K562 (cell line): ENCODE measurements around the gene SPRYD7. TPM values are rescaled to one million over a fixed set of nuclear protein-coding genes. Genes with fewer than 3 reads are reported as not detected.

ENCODE experiments used
- ATAC-seq: fragments of 200-7000 bp; cut with Tn5 transposase; 3 replicates; pipeline ENCODE4 v1.9.1; 2020; ENCODE audit warnings: moderate library complexity
- BruUV-seq: library from RNA; stranded (reverse); fragments of 400-500 nt; replicated peaks from 2 replicates; lab custom pipeline; 2021; lab: Mats Ljungman, UMichigan
- CTCF ChIA-PET: fragments of 300-600 bp; formaldehyde crosslinking; extraction: SDS; loops from one replicate; lab custom pipeline; 2021; ENCODE audit warnings: low intra/inter-chr PET ratio; lab: Yijun Ruan, JAX
- POLR2A ChIA-PET: fragments of 300-600, 350-650 bp; sonication (Branson Sonifier 250); formaldehyde crosslinking; extraction: SDS; loops from one replicate; lab custom pipeline; 2021; ENCODE audit warnings: antibody characterized with exemption, inconsistent platforms; lab: Yijun Ruan, JAX
- DNase-seq, 4 experiments: peaks; one replicate each; pipeline versions ENCODE4 v3.0.0 to v3.0.0-alpha.2; 2011 to 2018; ENCODE audit warnings: low spot score in 3 of 4, mixed read lengths in 3 of 4; ENCODE audit errors: extremely low read depth in 1 of 4
- FAIRE-seq: peaks from 2 replicates; lab custom pipeline; 2011; peaks lifted over from hg19 to GRCh38; lab: Jason Lieb, UNC
- H2AFZ ChIP-seq: 2 replicates; pipeline ENCODE4 v1.6.0; 2011; ENCODE audit warnings: low read depth, low read length, control low read depth, inconsistent platforms
- H3K27ac ChIP-seq: fragments of 200-600 bp; 3 replicates; pipeline ENCODE4 v1.8.0; 2011; ENCODE audit warnings: low read depth, mild to moderate bottlenecking, control low read depth, inconsistent platforms, low read length, moderate library complexity, mixed read lengths; ENCODE audit errors: extremely low read depth
- H3K27me3 ChIP-seq, 2 experiments: fragments of 300-600 bp in 1 of 2; 2 replicates in 1 of 2; 3 replicates in 1 of 2; pipeline versions ENCODE4 v1.6.0 to v1.8.0; 2011; ENCODE audit warnings: inconsistent platforms in 2 of 2, low read length in 2 of 2, mild to moderate bottlenecking in 1 of 2, mixed read lengths in 1 of 2, moderate library complexity in 1 of 2; ENCODE audit not compliant: control insufficient read depth in 2 of 2, insufficient read depth in 2 of 2
- H3K36me3 ChIP-seq: fragments of 300-600 bp; 3 replicates; pipeline ENCODE4 v1.8.0; 2011; ENCODE audit warnings: mild to moderate bottlenecking, low read length, inconsistent platforms; ENCODE audit not compliant: control insufficient read depth, insufficient read depth
- H3K4me1 ChIP-seq, 2 experiments: fragments of 200-600 bp in 1 of 2; replicated peaks in 1 of 2; 2 replicates in 1 of 2; 3 replicates in 1 of 2; pipeline versions ENCODE4 v1.5.1 to v1.8.0; 2011; ENCODE audit warnings: inconsistent platforms in 2 of 2, low read length in 2 of 2, mild to moderate bottlenecking in 1 of 2, mixed read lengths in 1 of 2, moderate library complexity in 1 of 2; ENCODE audit not compliant: control insufficient read depth in 2 of 2, insufficient read depth in 2 of 2
- H3K4me2 ChIP-seq: 2 replicates; pipeline ENCODE4 v1.6.1; 2011; ENCODE audit warnings: low read length, control low read depth, inconsistent platforms, mixed read lengths; ENCODE audit not compliant: insufficient read depth
- H3K4me3 ChIP-seq: fragments of 200-600 bp; sonication (generic), shearing (Covaris generic); 2 replicates; pipeline ENCODE4 v1.5.1; 2016; ENCODE audit warnings: control low read depth, inconsistent platforms
- H3K79me2 ChIP-seq: fragments of 200-600 bp; 3 replicates; pipeline ENCODE4 v1.8.0; 2011; ENCODE audit warnings: low read length, inconsistent platforms; ENCODE audit not compliant: control insufficient read depth, insufficient read depth
- H3K9ac ChIP-seq, 2 experiments: 2 replicates each; pipeline versions ENCODE4 v1.6.0 to v1.6.1; 2011; ENCODE audit warnings: low read depth in 2 of 2, low read length in 2 of 2, control low read depth in 1 of 2, inconsistent platforms in 1 of 2, mild to moderate bottlenecking in 1 of 2, mixed read lengths in 1 of 2; ENCODE audit not compliant: insufficient read depth in 1 of 2
- H3K9me1 ChIP-seq: one replicate; pipeline ENCODE4 v1.6.0; 2011; ENCODE audit warnings: inconsistent platforms, mild to moderate bottlenecking, low read length, moderate library complexity; ENCODE audit not compliant: control insufficient read depth, insufficient read depth
- H3K9me3 ChIP-seq: replicated peaks from 2 replicates; pipeline ENCODE4 v1.5.1; 2011; ENCODE audit warnings: low read depth, low read length, inconsistent platforms; ENCODE audit not compliant: control insufficient read depth, insufficient read depth
- H4K20me1 ChIP-seq: replicated peaks from 2 replicates; pipeline ENCODE4 v1.6.1; 2011; ENCODE audit warnings: low read length, inconsistent platforms, mixed read lengths; ENCODE audit not compliant: control insufficient read depth, insufficient read depth
- ELF1 ChIP-seq: fragments of 200-800 bp; sonication (Bioruptor generic); IDR thresholded peaks from 2 replicates; pipeline ENCODE4 v1.6.1; 2016; ENCODE audit warnings: missing genetic modification characterization, missing compliant biosample characterization
- EP400 ChIP-seq: fragments of 450-650 bp; IDR thresholded peaks from 2 replicates; pipeline ENCODE4 v1.6.1; 2017; ENCODE audit warnings: antibody characterized with exemption, mild to moderate bottlenecking, moderate library complexity
- IRF2 ChIP-seq: sonication (generic); formaldehyde crosslinking; IDR thresholded peaks from 2 replicates; pipeline ENCODE4 v1.8.1; 2022; ENCODE audit warnings: mild to moderate bottlenecking, missing genetic modification reagents
- NFYB ChIP-seq: IDR thresholded peaks from 2 replicates; pipeline ENCODE4 v1.6.1; 2011; ENCODE audit warnings: mild to moderate bottlenecking, moderate library complexity; ENCODE audit not compliant: insufficient read length; ENCODE audit errors: extremely low read depth
- PHTF2 ChIP-seq: fragments of 250-450 bp; sonication (Bioruptor Pico); IDR thresholded peaks from 2 replicates; pipeline ENCODE4 v1.5.0; 2021; ENCODE audit warnings: mild to moderate bottlenecking
- STAT5A ChIP-seq: IDR thresholded peaks from 2 replicates; pipeline ENCODE4 v1.6.1; 2012; ENCODE audit warnings: low read length, inconsistent platforms, borderline replicate concordance
- ZNF239 ChIP-seq: fragments of 250-450 bp; sonication (Bioruptor Pico); IDR thresholded peaks from 2 replicates; pipeline ENCODE4 v1.4.0; 2020; ENCODE audit warnings: mild to moderate bottlenecking
- WGBS: fragments of 100-300 bp; shearing (Covaris generic); methylation state at CpG from one replicate; pipeline ENCODE4 v1.1.6; 2016; ENCODE audit warnings: low coverage, mixed read lengths; ENCODE audit not compliant: insufficient coverage; ENCODE audit errors: missing lambda C conversion rate; 5-methylcytosine and 5-hydroxymethylcytosine counted together
- in situ Hi-C: fragments of 300-500 bp; cut with MboI; formaldehyde crosslinking; loops from 4 replicates; pipeline ENCODE4 v1.15.0; 2018; ENCODE audit warnings: inconsistent platforms, mixed read lengths
- intact Hi-C: fragments of 100-400 bp; cut with micrococcal nuclease; formaldehyde crosslinking; loops from 2 replicates; pipeline ENCODE4 v1.14.2; 2022
- polyA plus RNA-seq, 8 experiments: library from polyadenylated mRNA; depleted of rRNA in 4 of 8; stranded (reverse) in 5 of 8; unstranded in 3 of 8; fragments of >200 nt; fragmentation: Nextera tagmentation in 2 of 8; fragmentation: Illumina TruSeq in 1 of 8; extraction: Ambion mirVana in 2 of 8; extraction: Trizol in 1 of 8; gene quantifications; 2 replicates each; pipeline versions ENCODE4 v1.2.1 to v1.2.3, GENCODE V29; 2011 to 2014; ENCODE audit warnings: inconsistent platforms in 1 of 8, missing spikeins in 1 of 8
- total RNA-seq, 7 experiments: library from RNA; depleted of rRNA in 6 of 7; stranded (reverse); fragments of >200 nt in 6 of 7; fragmentation: Illumina TruSeq in 2 of 7; extraction: Trizol in 2 of 7; gene quantifications; 2 replicates each; pipeline versions ENCODE4 v1.2.1 to v1.2.3, GENCODE V29; 2011 to 2021; ENCODE audit warnings: low replicate concordance in 1 of 7
- TF ChIP-seq, protein P1 (sequence below): fragments of 450-650 bp; formaldehyde crosslinking; IDR thresholded peaks from 2 replicates; pipeline ENCODE4 v1.4.0; 2022; ENCODE audit warnings: missing genetic modification characterization
- TF ChIP-seq, protein P2 (sequence below), 2 experiments: fragments of 200-800 bp in 1 of 2; sonication (Bioruptor generic) in 1 of 2; sonication (generic) in 1 of 2; formaldehyde crosslinking in 1 of 2; IDR thresholded peaks in 1 of 2; conservative IDR thresholded peaks in 1 of 2; 2 replicates each; pipeline versions ENCODE4 v1.5.0 to v1.6.1; 2016 to 2020; ENCODE audit warnings: missing compliant biosample characterization in 1 of 2, missing genetic modification characterization in 1 of 2, missing genetic modification reagents in 1 of 2

SPRYD7 gene
- total and polyA plus RNA-seq, 9 of the 15 experiments (the other 6 are each of a cell fraction or from before 2014, with no cell fraction given): 4.3 to 11.0 (median 7.9) TPM

DNA sequence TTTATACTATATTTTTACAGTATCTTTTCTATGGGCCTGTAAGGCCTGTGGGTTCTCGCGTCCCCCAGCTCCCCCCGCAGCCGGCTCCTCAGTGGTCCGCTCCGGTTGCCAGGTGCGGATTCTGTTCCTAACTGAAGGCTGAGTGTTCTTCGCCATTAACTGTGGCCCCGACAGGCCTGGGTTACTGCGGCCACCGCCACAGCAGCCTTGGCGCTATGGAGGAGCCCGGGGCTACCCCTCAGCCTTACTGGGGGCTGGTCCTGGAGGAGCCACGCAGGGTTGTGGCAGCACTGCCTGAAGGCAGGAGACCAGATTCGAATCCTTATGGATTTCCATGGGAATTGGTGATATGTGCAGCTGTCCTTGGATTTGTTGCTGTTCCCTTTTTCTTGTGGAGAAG, 45.8 kb downstream of the SPRYD7 start (continued):
- TF ChIP-seq ELF1 (tag) (no peak), PHTF2 (CRISPR knock-in tag) (no peak)

DNA sequence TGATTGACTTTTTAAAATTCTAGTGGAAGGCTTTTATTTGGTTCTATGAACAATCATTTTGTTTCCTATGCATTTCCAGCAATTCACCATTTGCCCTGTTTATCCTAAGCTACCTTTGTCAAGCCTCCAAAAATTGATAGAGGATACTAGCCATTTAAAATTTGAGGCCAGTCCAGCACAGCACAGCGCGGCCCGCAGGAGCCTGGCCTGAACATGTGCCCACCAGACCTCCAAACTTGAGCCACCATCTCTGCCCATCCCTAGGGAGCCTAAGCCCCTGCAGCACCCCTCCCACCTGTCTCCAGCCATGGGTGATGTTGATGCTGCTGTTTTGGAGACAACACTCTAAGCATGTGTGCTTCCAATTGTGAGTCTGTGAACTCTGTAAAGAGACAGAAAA, 57.5 kb downstream of the SPRYD7 start:
- Histone ChIP-seq H3K27me3 (no peaks in the 10 kb centered on the region), H3K4me2 (no peak overlapping the region), H4K20me1 (no peaks in the 10 kb centered on the region), H3K9me1 (no peaks in the 10 kb centered on the region), H3K9me3 (no peaks in the 10 kb centered on the region), H3K36me3 (no peaks in the 10 kb centered on the region)
- no peak for DNase-seq
- ChIA-PET POLR2A (no interaction called here), CTCF (no interaction called here)
- no peak for TF ChIP-seq IRF2 (CRISPR knock-in tag)
- no peak for TF ChIP-seq STAT5A
- no peak for TF ChIP-seq NFYB
- TF ChIP-seq EP400: no peak
- TF ChIP-seq, protein P1, sequence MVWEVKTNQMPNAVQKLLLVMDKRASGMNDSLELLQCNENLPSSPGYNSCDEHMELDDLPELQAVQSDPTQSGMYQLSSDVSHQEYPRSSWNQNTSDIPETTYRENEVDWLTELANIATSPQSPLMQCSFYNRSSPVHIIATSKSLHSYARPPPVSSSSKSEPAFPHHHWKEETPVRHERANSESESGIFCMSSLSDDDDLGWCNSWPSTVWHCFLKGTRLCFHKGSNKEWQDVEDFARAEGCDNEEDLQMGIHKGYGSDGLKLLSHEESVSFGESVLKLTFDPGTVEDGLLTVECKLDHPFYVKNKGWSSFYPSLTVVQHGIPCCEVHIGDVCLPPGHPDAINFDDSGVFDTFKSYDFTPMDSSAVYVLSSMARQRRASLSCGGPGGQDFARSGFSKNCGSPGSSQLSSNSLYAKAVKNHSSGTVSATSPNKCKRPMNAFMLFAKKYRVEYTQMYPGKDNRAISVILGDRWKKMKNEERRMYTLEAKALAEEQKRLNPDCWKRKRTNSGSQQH (CRISPR knock-in tag): no peak
- TF ChIP-seq, protein P2, sequence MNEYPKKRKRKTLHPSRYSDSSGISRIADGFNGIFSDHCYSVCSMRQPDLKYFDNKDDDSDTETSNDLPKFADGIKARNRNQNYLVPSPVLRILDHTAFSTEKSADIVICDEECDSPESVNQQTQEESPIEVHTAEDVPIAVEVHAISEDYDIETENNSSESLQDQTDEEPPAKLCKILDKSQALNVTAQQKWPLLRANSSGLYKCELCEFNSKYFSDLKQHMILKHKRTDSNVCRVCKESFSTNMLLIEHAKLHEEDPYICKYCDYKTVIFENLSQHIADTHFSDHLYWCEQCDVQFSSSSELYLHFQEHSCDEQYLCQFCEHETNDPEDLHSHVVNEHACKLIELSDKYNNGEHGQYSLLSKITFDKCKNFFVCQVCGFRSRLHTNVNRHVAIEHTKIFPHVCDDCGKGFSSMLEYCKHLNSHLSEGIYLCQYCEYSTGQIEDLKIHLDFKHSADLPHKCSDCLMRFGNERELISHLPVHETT (CRISPR knock-in tag; conservative IDR thresholded peaks at IDR 0.05 in 1 of 2, IDR thresholded peaks at IDR 0.05 in 1 of 2): no peak
- TF ChIP-seq ZNF239: no peak
- TF ChIP-seq, all 486 proteins: peak for 0
- H3K27ac ChIP-seq: no peak overlapping the region
- H2AFZ ChIP-seq: no peak overlapping the region
- no peak overlapping the region for H3K4me3 ChIP-seq
- ATAC-seq: no peak
- in situ Hi-C loops (no loop called here), intact Hi-C loops (no loop called here)
- no peak for FAIRE-seq
- no peaks in the 10 kb centered on the region for H3K4me1 ChIP-seq
- BruUV-seq: no TSS peak
- no peak overlapping the region for H3K9ac ChIP-seq
- H3K79me2 ChIP-seq: no peaks in the 10 kb centered on the region
- WGBS: 0% methylated on average over 3 of the region's 3 CpGs
